NCI-H2029 treated with DMSO at 0.1 percent for 48 hours (cell line): ENCODE data around the gene ADIG.
"Not testable (repeated sequence)": the region's sequence is repeated elsewhere in the genome, so short reads cannot be mapped to it uniquely, and the experiment has no call there.

Experiments used
- DNase-seq: peaks from one replicate; lab custom pipeline; 2025; lab: John Stamatoyannopoulos, UW

The ADIG gene

DNA sequence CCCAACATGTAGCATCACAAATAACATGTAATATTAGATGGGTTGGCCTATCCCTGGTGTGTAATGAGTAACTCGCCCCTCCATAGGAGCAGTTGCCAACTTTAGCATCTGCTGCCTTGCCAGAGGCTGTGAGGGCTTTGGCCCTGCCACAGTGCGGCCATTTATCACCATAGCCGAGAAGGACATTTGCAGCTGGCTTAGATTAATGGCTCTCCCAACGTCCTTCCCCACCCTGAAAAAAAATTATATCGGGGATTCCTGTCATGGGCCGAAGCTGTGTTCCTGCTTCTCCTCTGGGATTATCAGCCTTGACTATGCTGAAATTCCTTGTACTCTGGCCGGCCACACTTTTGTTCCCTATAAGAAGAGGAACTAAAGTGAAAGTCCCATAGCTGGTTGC, 7.6 kb upstream of the ADIG start:
- DNase-seq, result no peak

GRCh38 chr20:38579219-38579910, 1.6 kb upstream of the ADIG start:
- DNase-seq, result no peak

DNA sequence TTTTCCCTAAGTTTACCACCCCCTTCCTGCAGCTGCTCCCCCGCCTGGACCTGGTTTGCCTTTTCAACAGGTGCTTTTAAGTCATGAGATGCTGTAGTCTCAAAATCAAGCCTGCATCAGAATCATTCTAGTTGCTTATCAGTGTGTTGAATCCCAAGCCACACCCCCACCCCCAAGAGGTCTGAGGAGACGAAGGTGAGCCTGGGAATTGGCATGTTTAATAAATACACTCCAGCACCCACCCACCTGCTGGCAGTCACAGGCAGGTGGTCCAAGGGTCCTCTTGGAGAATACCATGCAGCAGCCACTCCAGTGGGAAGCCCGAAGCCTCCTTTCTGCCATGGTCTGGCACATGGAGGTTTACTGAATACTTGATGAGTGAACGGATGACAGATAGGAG, 1.1 kb upstream of the ADIG start:
- DNase-seq, result no peak

GRCh38 chr20:38581830-38582358, 897 bp downstream of the ADIG start:
- DNase-seq, result no peak

DNA sequence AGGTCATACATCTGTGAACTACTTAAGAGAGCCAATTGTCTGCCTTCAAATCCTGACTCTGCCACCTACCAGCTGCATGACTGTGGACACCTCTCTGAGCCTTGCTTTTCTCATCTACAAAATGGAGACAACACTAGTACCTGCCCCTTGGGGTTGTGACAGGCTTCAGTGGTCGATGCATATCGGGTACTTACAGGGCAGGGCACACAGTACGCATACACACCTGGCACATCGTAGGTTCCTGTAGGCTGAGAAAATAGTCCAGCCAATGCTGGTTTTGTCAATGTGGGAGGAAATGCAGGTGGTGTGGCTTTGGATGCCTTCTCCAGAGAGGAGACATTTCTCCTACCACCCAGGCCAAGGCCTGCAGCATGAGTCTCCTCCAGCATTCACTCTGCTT, 2.3 kb downstream of the ADIG start:
- no peak for DNase-seq

DNA sequence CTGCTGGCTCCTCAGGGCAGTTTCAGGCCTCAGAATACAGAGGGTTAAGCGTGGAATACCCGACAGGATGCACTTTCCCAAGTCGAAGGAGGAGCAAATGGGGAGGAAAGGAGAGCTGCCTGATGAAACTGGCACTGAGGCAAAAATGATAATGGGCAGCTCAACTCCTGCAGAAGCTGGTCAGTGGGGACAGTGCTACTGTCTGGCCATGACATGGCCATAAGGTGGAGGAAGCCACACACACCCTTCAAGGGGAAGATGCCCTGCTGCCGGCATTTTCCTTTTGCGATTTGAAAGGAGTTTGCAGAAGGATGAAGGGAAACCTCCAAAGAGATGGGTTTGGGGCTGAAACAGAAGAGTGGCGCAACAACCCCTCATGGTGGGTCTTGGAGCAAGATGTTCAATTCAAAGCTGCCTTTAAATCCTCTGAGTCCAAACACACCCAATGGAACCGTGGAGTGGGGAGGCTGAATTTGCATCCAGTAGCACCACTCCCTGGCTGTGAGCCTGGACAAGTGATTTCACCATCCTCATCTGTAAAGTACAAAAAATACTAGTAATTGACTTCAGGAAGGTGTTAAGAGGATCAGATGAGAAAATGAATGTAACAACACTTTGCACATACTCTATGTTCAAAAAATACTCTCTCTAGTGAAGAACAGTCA, 3.2 kb downstream of the ADIG start:
- no peak for DNase-seq

DNA sequence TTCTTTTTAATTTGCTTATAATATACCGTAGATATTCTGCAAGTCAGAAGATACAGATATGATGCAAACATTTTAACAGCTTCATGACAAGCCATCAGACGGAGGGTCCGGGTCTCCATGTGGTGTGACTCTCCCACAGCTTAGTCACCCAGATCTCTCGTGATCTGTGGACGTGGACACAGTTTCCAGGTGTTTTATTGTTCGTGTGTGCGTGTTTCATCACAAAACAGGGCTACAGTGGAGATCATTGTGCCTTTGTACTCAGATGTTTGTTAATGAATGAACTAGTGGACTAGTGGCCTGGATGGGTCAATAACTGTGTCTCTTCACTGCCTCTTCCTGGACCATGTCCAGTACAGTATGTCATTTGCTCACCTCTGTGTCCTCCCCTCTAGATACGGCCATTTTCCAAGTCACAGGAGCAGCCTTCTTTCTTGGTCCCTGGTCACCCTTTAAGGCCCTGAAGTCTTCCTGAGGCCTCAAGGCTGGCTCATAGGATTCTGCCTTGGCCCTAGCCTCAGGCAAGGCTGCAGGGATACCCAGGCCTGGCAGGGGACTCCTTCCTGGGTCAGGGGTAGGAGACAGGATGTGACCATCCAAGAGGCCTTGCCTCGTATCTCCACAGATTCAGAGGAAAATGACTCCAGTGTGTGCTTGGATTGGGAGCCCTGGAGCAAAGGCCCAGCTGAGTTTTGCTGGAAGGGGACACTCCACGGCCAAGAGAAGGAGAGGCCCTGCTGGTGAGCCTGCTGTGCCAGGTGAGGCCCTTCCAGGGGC, 4.6 kb downstream of the ADIG start:
- no peak for DNase-seq

- DNase-seq, result no peak
Observed at GRCh38 chr20:38586181-38586525, 5.2 kb downstream of the ADIG start.

DNA sequence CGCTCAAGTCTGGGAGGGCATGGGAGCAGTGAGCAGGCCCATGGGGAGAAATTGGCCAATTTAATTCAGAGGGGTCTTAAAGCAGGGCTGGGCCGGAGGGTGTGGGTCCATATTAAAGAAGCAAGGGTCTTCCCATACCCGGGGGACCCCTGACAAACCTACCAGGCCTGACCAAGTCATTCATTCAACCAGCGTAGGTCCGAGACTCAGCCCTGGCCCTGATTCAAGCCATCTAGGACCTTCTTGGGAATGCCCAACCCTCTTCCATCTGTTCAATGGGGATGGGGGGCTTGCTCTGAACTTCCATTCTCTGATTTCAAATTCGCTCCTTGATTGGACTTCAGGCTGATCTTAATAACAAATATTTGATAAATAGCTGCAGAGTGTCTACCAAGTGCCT, 7.3 kb downstream of the ADIG start:
- DNase-seq, result no peak

- DNase-seq, result no peak
Observed at GRCh38 chr20:38589351-38589750, 8.4 kb downstream of the ADIG start.

GRCh38 chr20:38589967-38590675, 9.1 kb downstream of the ADIG start:
- no peak for DNase-seq

DNA sequence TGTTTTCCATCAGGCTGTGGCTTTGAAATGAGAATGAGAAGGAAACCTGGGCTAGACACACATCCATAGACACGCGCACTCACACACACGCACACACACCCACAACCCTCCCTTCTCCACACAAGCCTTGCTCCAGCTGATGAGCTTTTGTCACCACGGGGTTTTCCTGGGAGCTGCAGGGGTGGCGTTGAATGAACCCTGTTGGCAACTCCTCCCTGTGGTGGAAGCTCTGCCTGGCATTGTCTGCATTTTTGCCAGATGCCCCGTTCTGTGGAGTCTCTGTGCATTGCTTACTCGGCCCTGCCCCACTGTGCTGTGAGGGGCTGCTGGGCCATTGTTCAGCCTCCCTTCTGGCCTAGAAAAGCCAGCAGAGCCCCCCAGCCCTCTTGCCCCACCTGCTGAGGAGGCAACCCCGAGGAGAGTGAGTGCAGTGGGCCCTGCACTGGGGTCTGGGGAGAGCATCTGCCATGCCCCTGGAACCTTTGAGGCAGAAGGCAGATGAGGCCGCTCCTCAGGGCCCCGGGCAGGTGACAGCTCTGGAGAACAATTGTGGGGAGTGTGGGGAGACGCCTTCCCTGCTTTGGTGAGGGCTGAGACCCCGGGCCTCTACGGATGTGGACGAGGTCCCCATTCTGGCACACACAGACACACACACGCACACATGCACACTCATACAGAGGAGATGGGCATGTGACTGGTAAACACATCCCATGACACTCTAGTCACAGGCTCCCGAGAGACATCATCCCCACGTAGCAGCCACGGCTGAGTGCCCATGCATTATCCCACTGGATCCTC, 9.9 kb downstream of the ADIG start:
- DNase-seq, result no peak

- DNase-seq, result no peak
Observed at GRCh38 chr20:38591474-38592410, 10.7 kb downstream of the ADIG start.

DNA sequence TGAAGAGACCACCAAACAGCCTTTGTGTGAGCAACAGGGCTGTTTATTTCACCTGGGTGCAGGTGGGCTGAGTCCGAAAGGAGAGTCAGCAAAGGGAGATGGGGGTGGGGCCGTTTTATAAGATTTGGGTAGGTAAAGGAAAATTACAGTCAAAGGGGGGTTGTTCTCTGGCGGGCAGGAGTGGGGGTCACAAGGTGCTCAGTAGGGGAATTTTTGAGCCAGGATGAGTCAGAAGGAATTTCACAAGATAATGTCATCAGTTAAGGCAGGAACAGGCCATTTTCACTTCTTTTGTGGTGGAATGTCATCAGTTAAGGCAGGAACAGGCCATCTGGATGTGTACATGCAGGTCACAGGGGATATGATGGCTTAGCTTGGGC, 11.4 kb downstream of the ADIG start:
- DNase-seq, result not testable (repeated sequence)

GRCh38 chr20:38594281-38594680, 13.3 kb downstream of the ADIG start:
- not testable (repeated sequence) for DNase-seq

DNA sequence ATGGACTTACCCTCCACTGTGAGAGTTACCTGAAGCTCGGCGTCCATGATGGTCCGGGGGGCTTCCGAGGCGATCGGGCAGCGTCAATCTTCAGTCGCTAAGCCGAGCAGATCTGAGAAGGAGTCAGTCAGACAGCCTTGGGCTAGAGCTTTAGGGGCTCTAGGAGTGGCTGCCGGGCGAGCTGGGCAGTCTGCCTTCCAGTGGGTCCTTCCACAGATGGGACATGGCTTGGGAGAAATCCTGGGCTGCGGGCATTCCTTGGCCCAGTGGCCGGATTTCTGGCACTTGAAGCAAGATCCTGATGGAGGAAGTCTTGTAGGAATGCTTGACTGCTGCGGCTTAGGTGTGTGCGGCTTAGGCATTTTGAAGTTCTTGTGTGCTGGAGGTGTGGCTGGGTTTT, 14.9 kb downstream of the ADIG start:
- not testable (repeated sequence) for DNase-seq

DNA sequence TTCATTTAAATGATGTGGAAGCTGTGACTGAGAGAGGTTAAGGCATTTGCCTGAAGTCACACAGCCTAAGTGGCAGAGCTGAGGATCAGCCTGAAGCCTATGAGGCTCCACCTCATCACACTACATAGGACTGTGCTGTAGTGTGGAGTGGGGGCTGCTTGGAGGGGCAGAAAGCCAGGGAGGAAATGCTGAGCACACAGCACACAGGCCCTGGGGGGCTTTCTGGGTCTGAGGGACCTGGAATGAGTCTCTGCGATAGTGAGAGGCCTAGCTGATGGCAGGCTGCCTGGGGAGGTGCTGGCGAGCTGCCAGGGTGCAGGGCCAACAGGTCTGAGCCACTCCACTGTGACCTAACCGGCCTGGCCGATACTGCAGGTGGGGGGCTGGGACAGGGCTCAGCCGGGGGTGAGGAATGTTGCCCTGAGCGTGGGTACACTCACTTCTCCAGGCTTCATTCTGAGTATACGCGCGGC, 18.4 kb downstream of the ADIG start:
- no peak for DNase-seq

- no peak for DNase-seq
Observed at GRCh38 chr20:38600057-38600456, 19.1 kb downstream of the ADIG start.

DNA sequence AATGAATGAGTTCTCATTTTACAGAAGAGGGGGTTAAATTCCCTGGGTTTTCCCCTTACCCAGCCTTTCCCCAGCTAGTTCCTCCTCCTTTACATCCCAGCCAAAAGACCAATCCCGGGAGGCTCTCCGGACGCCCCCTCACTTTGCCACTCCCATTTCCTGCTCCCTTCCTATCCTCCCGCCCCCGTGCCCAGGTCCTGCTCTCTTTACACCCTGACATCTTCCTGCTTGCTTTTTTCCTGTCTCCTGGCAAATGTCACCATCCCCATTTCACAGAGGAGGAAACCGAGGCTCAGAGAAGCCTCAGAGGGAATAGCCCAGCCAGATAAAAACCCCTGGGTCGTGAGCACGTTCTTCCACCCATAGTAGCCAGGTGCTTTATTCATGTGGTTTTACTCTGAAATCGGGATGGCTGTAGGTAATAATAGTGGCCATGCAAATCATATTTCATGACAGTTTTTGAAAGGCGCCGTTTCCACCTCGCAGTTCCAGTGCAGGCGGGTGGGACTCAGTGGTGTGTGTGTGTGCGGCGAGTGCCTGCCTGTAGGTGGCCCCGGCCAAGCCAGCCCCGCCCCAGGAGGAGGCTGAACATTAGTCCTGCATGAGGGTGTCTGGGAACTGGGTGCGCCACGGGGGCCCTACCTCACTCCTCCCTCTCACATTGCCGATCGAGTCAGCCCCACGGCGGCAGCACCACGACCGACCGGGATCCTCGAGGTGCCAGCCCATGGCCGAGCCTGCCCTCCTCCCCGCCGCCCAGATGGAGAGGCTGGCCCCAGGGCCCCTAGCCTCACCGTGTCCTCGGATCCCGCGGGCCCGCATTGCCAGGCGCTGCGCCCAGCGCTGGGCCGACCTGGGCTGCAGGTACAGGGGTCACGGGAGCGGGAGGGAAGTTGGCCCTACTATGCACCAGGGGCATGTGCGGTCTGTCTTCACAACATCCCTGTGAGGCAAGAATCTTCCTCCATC, 20.5 kb downstream of the ADIG start, which contains the start of gene ARHGAP40:
Gene ARHGAP40, plus strand, starts transcription at position 594 of the 969 bp plus-strand sequence.
- DNase-seq, result no peak
